ENCODE results near the gene FOXP1. TPM values are rescaled to one million over a fixed set of nuclear protein-coding genes. Genes with fewer than 3 reads are reported as not detected.

The FOXP1 gene
- total RNA-seq, 2 donors from 2014 or later: 41.7 to 94.3 TPM

GRCh38 chr3:71031914-71032521, 551.5 kb downstream of the FOXP1 start:
- peaks cover 4% of the 10 kb centered on the region for H3K36me3 ChIP-seq (ENCODE audit: control insufficient read depth, insufficient read depth, low read length)
- Mint-ChIP-seq H3K27me3 (ENCODE audit: insufficient read depth) (no peaks in the 10 kb centered on the region), H3K36me3 (ENCODE audit: low read depth) (peaks cover 46% of the 10 kb centered on the region), H3K4me1 (peaks cover 27% of the 10 kb centered on the region), H3K9me3 (peaks cover 23% of the 10 kb centered on the region), H3K4me3 (no peak overlapping the region), H3K27ac (no peak overlapping the region)
- no peak overlapping the region for H3K27ac ChIP-seq (ENCODE audit: low read depth, low read length)
- no peak overlapping the region for H3K9ac ChIP-seq (ENCODE audit: extremely low read depth, low read length, poor library complexity, severe bottlenecking)
- DNase-seq: no peak
- no peaks in the 10 kb centered on the region for H3K27me3 ChIP-seq (ENCODE audit: control insufficient read depth, insufficient read depth, low read length, poor library complexity, severe bottlenecking)
- TF ChIP-seq CTCF (conservative IDR thresholded peaks at IDR 0.05): no peak
- H3K4me3 ChIP-seq (ENCODE audit: low read length): no peak overlapping the region
- 92 to 100% methylated on average over 7 to 13 of the region's 13 CpGs for WGBS, 2 experiments (ENCODE audit: insufficient coverage in 1 of 2, insufficient read length in 1 of 2)
- no peaks in the 10 kb centered on the region for H3K4me1 ChIP-seq (ENCODE audit: control insufficient read depth, insufficient read depth, low read length)
- H3K9me3 ChIP-seq (ENCODE audit: control insufficient read depth, low read length): peaks cover 7% of the 10 kb centered on the region

GRCh38 chr3:71031181-71031580, 552.3 kb downstream of the FOXP1 start:
- H3K9me3 Mint-ChIP-seq: peaks cover 23% of the 10 kb centered on the region
- H3K4me3 Mint-ChIP-seq: no peak overlapping the region
- 87% methylated on average over 1 of the region's 1 CpG; no CpG with 5 or more reads in 1 of the 2 experiments for WGBS, 2 experiments (ENCODE audit: insufficient coverage in 1 of 2, insufficient read length in 1 of 2)
- H3K36me3 Mint-ChIP-seq (ENCODE audit: low read depth): peaks cover 44% of the 10 kb centered on the region
- no peak for TF ChIP-seq CTCF (conservative IDR thresholded peaks at IDR 0.05)
- Histone ChIP-seq H3K9me3 (ENCODE audit: control insufficient read depth, low read length) (peaks cover 7% of the 10 kb centered on the region), H3K4me3 (ENCODE audit: low read length) (no peak overlapping the region), H3K9ac (ENCODE audit: extremely low read depth, low read length, poor library complexity, severe bottlenecking) (no peak overlapping the region), H3K4me1 (ENCODE audit: control insufficient read depth, insufficient read depth, low read length) (peaks cover 6% of the 10 kb centered on the region), H3K27ac (ENCODE audit: low read depth, low read length) (no peak overlapping the region), H3K36me3 (ENCODE audit: control insufficient read depth, insufficient read depth, low read length) (peaks cover 4% of the 10 kb centered on the region), H3K27me3 (ENCODE audit: control insufficient read depth, insufficient read depth, low read length, poor library complexity, severe bottlenecking) (no peaks in the 10 kb centered on the region)
- H3K4me1 Mint-ChIP-seq: peaks cover 33% of the 10 kb centered on the region
- no peak for DNase-seq
- no peaks in the 10 kb centered on the region for H3K27me3 Mint-ChIP-seq (ENCODE audit: insufficient read depth)
- H3K27ac Mint-ChIP-seq: no peak overlapping the region

- Histone ChIP-seq H3K4me3 (ENCODE audit: low read length) (no peak overlapping the region), H3K4me1 (ENCODE audit: control insufficient read depth, insufficient read depth, low read length) (peaks cover 9% of the 10 kb centered on the region), H3K36me3 (ENCODE audit: control insufficient read depth, insufficient read depth, low read length) (peaks cover 4% of the 10 kb centered on the region), H3K27ac (ENCODE audit: low read depth, low read length) (no peak overlapping the region), H3K27me3 (ENCODE audit: control insufficient read depth, insufficient read depth, low read length, poor library complexity, severe bottlenecking) (no peaks in the 10 kb centered on the region), H3K9me3 (ENCODE audit: control insufficient read depth, low read length) (peaks cover 7% of the 10 kb centered on the region), H3K9ac (ENCODE audit: extremely low read depth, low read length, poor library complexity, severe bottlenecking) (no peak overlapping the region)
- Mint-ChIP-seq H3K4me1 (peaks cover 37% of the 10 kb centered on the region), H3K27ac (no peak overlapping the region), H3K36me3 (ENCODE audit: low read depth) (peaks cover 44% of the 10 kb centered on the region), H3K9me3 (peaks cover 23% of the 10 kb centered on the region), H3K4me3 (no peak overlapping the region), H3K27me3 (ENCODE audit: insufficient read depth) (no peaks in the 10 kb centered on the region)
- WGBS, 2 experiments (ENCODE audit: insufficient coverage in 1 of 2, insufficient read length in 1 of 2): 95 to 100% methylated on average over 4 to 5 of the region's 5 CpGs
- no peak for DNase-seq
- no peak for TF ChIP-seq CTCF (conservative IDR thresholded peaks at IDR 0.05)
Observed at GRCh38 chr3:71030748-71031147, 552.8 kb downstream of the FOXP1 start.
